ENCODE data around the gene SPRR5.

Gene SPRR5

GRCh38 chr1:152983234-152983633 is 36.2 kb downstream of the SPRR5 start:
- no peak for DNase-seq (ENCODE audit: low spot score)

- DNase-seq (ENCODE audit: low spot score): no peak
Observed at GRCh38 chr1:152983743-152984142, 36.7 kb downstream of the SPRR5 start, which contains the start of gene SPRR1A. Gene SPRR1A (plus strand): TSS chr1:152984081. CDS start chr1:152985231, 1,150 bp downstream.

GRCh38 chr1:152986578-152986977 is 39.6 kb downstream of the SPRR5 start:
- DNase-seq (ENCODE audit: low spot score): no peak

GRCh38 chr1:152993186-152993585 is 46.2 kb downstream of the SPRR5 start:
- no peak for DNase-seq (ENCODE audit: low spot score)

- DNase-seq (ENCODE audit: low spot score): no peak
Observed at GRCh38 chr1:152995842-152996241, 48.8 kb downstream of the SPRR5 start.

- DNase-seq (ENCODE audit: low spot score): no peak
Observed at GRCh38 chr1:152996633-152997400, 49.8 kb downstream of the SPRR5 start.

GRCh38 chr1:152997901-152998300 is 50.9 kb downstream of the SPRR5 start:
- no peak for DNase-seq (ENCODE audit: low spot score)

GRCh38 chr1:152998476-152998875 is 51.5 kb downstream of the SPRR5 start:
- DNase-seq (ENCODE audit: low spot score): no peak

Measured in HuH-7 (cell line).